A204.1 (cell line): ENCODE measurements around the gene ZIC1.

Experiments used
- FAIRE-seq: peaks from 2 replicates; lab custom pipeline; 2012; peaks lifted over from hg19 to GRCh38; lab: Jason Lieb, UNC

Gene ZIC1

GRCh38 chr3:147409143-147410115 is at the start of gene ZIC1:
Gene ZIC1 (plus strand): TSS chr3:147409365. CDS start chr3:147410113, 748 bp downstream.
- no peak for FAIRE-seq

- FAIRE-seq = no peak
These were observed 49.1 kb upstream of the ZIC1 start for GRCh38 chr3:147360051-147360439.

- FAIRE-seq = no peak
These were observed 48.3 kb upstream of the ZIC1 start for GRCh38 chr3:147360646-147361453.

GRCh38 chr3:147361454-147362420 is 47.4 kb upstream of the ZIC1 start:
- no peak for FAIRE-seq

GRCh38 chr3:147364771-147365170 is 44.4 kb upstream of the ZIC1 start:
- FAIRE-seq = no peak

- no peak for FAIRE-seq
These were observed 43.7 kb upstream of the ZIC1 start for GRCh38 chr3:147365196-147366115.

GRCh38 chr3:147367676-147368075 is 41.5 kb upstream of the ZIC1 start:
- no peak for FAIRE-seq

GRCh38 chr3:147368151-147368550 is 41.0 kb upstream of the ZIC1 start:
- FAIRE-seq = no peak

- no peak for FAIRE-seq
These were observed 40.5 kb upstream of the ZIC1 start for GRCh38 chr3:147368561-147369221.

GRCh38 chr3:147369231-147369630 is 39.9 kb upstream of the ZIC1 start:
- no peak for FAIRE-seq

GRCh38 chr3:147369661-147370123 is 39.5 kb upstream of the ZIC1 start:
- no peak for FAIRE-seq

GRCh38 chr3:147370349-147370748 is 38.8 kb upstream of the ZIC1 start:
- FAIRE-seq = no peak

GRCh38 chr3:147371140-147371539 is 38.0 kb upstream of the ZIC1 start:
- no peak for FAIRE-seq

GRCh38 chr3:147371771-147372340 is 37.3 kb upstream of the ZIC1 start:
- FAIRE-seq = no peak

- no peak for FAIRE-seq
These were observed 36.6 kb upstream of the ZIC1 start for GRCh38 chr3:147372525-147373027.

GRCh38 chr3:147373301-147373700 is 35.9 kb upstream of the ZIC1 start:
- no peak for FAIRE-seq

- no peak for FAIRE-seq
These were observed 31.5 kb upstream of the ZIC1 start for GRCh38 chr3:147377412-147378367.

- FAIRE-seq = no peak
These were observed 29.5 kb upstream of the ZIC1 start for GRCh38 chr3:147379651-147380050.
